NCI-H1092 (cell line): ENCODE data around the gene CEP112.

Experiments used
- DNase-seq: peaks from one replicate; lab custom pipeline; 2025; lab: John Stamatoyannopoulos, UW

Gene CEP112

GRCh38 chr17:65593092-65593854, 598.7 kb downstream of the CEP112 start:
- DNase-seq, result no peak

- DNase-seq, result no peak
Observed at GRCh38 chr17:65592125-65592965, 599.6 kb downstream of the CEP112 start.

DNA sequence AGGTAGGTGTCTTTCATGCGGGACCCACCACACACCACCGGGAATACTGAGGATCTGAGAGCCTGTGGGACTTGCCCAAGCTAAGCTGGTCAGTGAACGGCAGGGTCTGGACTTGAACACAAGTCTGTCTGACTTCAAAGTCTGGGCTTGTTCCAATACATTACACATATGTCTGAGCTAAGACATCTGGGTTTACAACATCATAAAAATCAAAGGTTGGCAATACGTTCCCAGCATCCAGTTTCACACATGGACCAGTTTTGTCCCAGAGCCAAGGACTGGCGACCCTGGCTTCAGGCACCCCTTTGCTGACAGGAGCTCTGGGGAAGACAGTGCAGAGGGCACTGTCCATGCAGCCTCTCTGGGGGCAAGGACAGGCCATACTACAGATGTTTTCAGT, 602.6 kb downstream of the CEP112 start:
- no peak for DNase-seq

- DNase-seq, result peak; percentile 59
Observed at GRCh38 chr17:65588181-65588808, 603.6 kb downstream of the CEP112 start.

DNA sequence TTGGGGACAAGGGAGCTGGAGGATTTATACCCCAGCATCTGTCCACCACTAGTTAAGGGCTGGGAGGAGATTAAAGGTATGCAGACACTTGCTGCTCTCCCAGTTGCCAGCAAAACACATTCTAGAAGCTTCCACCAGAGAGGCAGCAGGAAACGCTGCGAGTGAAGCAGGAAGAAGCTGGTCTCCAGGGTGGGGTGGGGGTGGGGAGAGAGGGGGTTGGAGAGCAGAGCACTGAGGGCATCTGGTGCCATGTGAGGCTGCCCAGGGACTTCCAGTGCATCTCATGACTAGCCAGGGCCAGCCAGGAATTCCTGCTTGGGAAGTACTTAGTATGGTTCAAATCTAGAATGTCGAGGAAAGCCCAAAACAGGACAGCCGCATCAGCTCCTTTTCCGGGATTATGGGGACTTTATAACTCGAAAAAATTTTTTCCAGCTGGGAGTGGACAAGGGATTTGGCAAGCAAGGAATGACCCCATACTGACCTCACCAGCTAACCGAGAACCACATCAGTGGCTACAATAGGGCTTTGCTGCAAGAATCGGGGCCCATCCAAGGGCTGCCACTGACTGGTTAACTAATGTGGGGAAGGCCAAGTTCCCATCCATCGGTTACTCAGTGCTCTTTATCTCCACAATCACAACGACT, 604.3 kb downstream of the CEP112 start:
- DNase-seq, result no peak

DNA sequence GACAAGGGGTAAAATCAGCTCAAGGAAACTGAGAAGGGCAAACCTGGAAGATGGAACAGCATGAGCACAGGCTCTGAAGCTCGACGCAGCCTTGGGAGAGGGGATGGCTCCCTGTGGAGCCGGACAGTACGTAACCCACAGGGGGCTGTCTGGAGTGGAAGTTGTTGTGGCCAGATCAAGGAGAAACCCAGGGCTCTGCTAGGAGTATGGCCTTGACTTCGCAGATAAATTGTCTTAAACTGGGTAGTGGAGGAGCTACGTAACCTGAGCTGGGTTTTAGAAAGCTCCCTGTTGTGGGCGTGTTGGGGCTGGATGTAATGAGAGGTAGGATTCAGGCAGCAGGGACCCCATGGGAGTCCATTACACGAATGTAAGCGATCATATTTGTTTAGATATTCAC, 605.0 kb downstream of the CEP112 start:
- no peak for DNase-seq
